Esophagus muscularis mucosa (tissue), 4 donors: Measurements from ENCODE around the gene NFYB. TPM values are rescaled to one million over a fixed set of nuclear protein-coding genes. Genes with fewer than 3 reads are reported as not detected.

Source experiments
- DNase-seq: peaks from one replicate; pipeline ENCODE4 v3.0.0-alpha.2; 2017; ENCODE audit errors: extremely low spot score
- H3K27ac ChIP-seq, 4 donors: fragments of 200-600 bp; sonication (generic); replicated peaks in 1 of 4; 1 replicate in 3 of 4; 2 replicates in 1 of 4; pipeline ENCODE4 v1.5.1; 2016 to 2019; ENCODE audit warnings: mild to moderate bottlenecking in 1 of 4
- H3K27me3 ChIP-seq, 4 donors: fragments of 200-600 bp; sonication (generic); one replicate each; pipeline versions ENCODE4 v1.5.1 to v1.6.0; 2016 to 2019
- H3K36me3 ChIP-seq, 4 donors: fragments of 200-600 bp; sonication (generic); one replicate each; pipeline ENCODE4 v1.5.1; 2016 to 2019
- H3K4me1 ChIP-seq, 4 donors: fragments of 200-600 bp; sonication (generic); one replicate each; pipeline ENCODE4 v1.5.1; 2016 to 2019
- H3K4me3 ChIP-seq, 4 donors: fragments of 200-600 bp; sonication (generic); 1 replicate in 2 of 4; 2 replicates in 2 of 4; pipeline ENCODE4 v1.5.1; 2016 to 2019; ENCODE audit warnings: mild to moderate bottlenecking in 4 of 4, moderate library complexity in 1 of 4
- H3K9me3 ChIP-seq, 4 donors: fragments of 200-600 bp; sonication (generic); 1 replicate in 3 of 4; 2 replicates in 1 of 4; pipeline ENCODE4 v1.5.1; 2016 to 2019
- EP300 ChIP-seq: sonication (generic); formaldehyde crosslinking; IDR thresholded peaks from one replicate; pipeline ENCODE4 v1.6.1; 2017; ENCODE audit warnings: antibody characterized with exemption
- POLR2A ChIP-seq: fragments of 450-650 bp; IDR thresholded peaks from one replicate; pipeline ENCODE4 v1.6.1; 2017; ENCODE audit warnings: antibody characterized with exemption, moderate library complexity, mild to moderate bottlenecking, low read depth
- POLR2AphosphoS5 ChIP-seq, 2 donors: sonication (generic); formaldehyde crosslinking; IDR thresholded peaks; one replicate each; pipeline ENCODE4 v1.6.1; 2017; ENCODE audit warnings: antibody characterized with exemption in 2 of 2
- WGBS: methylation state at CpG from one replicate; pipeline ENCODE4 v1.1.5; 2018; 5-methylcytosine and 5-hydroxymethylcytosine counted together
- intact Hi-C: fragments of 100-400 bp; cut with DNase I; formaldehyde crosslinking; loops from one replicate; pipeline ENCODE4 v1.15.1; 2023
- total RNA-seq, 4 donors: library from RNA; depleted of rRNA; stranded (reverse); fragments of >200 nt; gene quantifications; one replicate each; pipeline versions ENCODE4 v1.1.0 to v1.2.1, GENCODE V29; 2016
- TF ChIP-seq, protein P1 (sequence below), 3 experiments: fragments of 200-600 bp in 2 of 3; fragments of 450-650 bp in 1 of 3; sonication (generic) in 2 of 3; IDR thresholded peaks; one replicate each; pipeline ENCODE4 v1.5.1; 2017 to 2019; ENCODE audit warnings: antibody characterized with exemption in 3 of 3, mild to moderate bottlenecking in 2 of 3, moderate library complexity in 1 of 3

NFYB gene
- total RNA-seq, 4 donors from 2014 or later: 67.7 to 90.9 (median 82.4) TPM

DNA sequence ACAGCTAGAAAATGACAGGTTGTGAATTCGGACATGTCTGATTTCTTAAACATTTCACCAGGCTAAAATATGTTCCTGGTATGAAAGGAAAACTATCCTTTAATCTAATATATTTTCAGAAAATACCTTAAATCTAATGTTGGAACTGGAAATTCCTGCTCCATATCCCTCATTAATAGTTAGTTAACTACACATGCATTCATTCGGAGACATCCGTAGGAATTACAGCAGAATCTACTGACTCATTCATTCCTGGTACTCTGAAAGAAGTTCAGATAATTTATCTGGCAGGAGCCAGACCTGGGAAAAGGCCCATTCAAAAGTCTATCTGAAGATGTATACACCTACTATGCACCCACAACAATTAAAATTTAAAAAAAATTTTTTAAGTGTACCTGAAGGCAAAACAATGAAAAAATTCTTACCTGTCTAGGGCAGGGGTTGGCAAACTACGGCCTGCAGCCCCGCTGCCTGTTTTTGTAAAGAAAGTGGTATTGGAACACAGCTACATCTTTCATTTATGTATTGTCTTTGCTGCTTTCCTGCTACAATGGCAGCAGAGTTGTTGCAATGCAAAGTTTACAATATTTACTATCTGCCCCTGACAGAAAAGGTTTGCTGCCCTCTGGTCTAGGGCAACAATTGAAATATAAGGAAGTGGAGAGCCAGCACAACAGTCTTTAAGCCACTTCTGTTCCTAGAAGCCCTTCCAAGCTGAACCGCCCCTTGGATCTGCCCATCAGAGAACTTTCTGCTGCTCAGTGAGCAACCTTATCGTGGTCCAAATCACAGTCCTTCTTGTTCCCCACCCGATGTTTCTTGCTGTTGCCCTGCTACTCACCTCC, 17.9 kb upstream of the NFYB start:
- DNase-seq: no peak
- intact Hi-C loops: no loop called here
- no peak for TF ChIP-seq POLR2A
- TF ChIP-seq EP300: no peak
- TF ChIP-seq, protein P1, sequence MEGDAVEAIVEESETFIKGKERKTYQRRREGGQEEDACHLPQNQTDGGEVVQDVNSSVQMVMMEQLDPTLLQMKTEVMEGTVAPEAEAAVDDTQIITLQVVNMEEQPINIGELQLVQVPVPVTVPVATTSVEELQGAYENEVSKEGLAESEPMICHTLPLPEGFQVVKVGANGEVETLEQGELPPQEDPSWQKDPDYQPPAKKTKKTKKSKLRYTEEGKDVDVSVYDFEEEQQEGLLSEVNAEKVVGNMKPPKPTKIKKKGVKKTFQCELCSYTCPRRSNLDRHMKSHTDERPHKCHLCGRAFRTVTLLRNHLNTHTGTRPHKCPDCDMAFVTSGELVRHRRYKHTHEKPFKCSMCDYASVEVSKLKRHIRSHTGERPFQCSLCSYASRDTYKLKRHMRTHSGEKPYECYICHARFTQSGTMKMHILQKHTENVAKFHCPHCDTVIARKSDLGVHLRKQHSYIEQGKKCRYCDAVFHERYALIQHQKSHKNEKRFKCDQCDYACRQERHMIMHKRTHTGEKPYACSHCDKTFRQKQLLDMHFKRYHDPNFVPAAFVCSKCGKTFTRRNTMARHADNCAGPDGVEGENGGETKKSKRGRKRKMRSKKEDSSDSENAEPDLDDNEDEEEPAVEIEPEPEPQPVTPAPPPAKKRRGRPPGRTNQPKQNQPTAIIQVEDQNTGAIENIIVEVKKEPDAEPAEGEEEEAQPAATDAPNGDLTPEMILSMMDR (IDR thresholded peaks at IDR 0.05): no peak
- no peak for TF ChIP-seq POLR2AphosphoS5 (IDR thresholded peaks at IDR 0.05)
- H3K4me3 ChIP-seq: no peak overlapping the region
- no peaks in the 10 kb centered on the region for H3K36me3 ChIP-seq
- no peaks in the 10 kb centered on the region for H3K4me1 ChIP-seq
- no peaks in the 10 kb centered on the region for H3K9me3 ChIP-seq
- WGBS: 89% methylated on average over 8 of the region's 8 CpGs
- no peak overlapping the region for H3K27ac ChIP-seq
- H3K27me3 ChIP-seq: no peaks in the 10 kb centered on the region

DNA sequence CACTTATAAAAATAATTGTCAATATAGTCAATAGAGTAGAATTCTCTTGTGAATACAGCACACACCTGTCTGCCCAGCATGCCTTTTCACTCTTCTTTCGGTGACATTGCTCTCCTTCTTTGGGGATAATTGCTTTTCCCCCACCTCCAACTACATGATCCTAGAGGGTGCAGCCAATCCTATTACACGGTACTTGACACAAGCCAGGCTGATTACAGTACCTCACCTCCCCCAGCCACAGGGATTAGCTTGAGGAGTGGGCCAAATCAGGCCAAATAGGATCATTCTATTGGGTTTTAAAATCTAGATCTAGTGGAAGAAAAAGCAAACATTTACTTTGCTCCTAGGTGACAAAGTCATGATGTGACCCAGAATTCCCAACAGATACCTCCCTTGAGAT, 16.8 kb upstream of the NFYB start:
- TF ChIP-seq, protein P1 (IDR thresholded peaks at IDR 0.05): no peak
- TF ChIP-seq POLR2A (no peak), POLR2AphosphoS5 (IDR thresholded peaks at IDR 0.05) (no peak), EP300 (no peak)
- H3K4me3 ChIP-seq: no peak overlapping the region
- WGBS: 66% methylated on average over 2 of the region's 2 CpGs
- no peak overlapping the region for H3K27ac ChIP-seq
- H3K4me1 ChIP-seq: no peaks in the 10 kb centered on the region
- H3K9me3 ChIP-seq: no peaks in the 10 kb centered on the region
- H3K27me3 ChIP-seq: no peaks in the 10 kb centered on the region
- intact Hi-C loops: no loop called here
- H3K36me3 ChIP-seq: no peaks in the 10 kb centered on the region
- DNase-seq: no peak

DNA sequence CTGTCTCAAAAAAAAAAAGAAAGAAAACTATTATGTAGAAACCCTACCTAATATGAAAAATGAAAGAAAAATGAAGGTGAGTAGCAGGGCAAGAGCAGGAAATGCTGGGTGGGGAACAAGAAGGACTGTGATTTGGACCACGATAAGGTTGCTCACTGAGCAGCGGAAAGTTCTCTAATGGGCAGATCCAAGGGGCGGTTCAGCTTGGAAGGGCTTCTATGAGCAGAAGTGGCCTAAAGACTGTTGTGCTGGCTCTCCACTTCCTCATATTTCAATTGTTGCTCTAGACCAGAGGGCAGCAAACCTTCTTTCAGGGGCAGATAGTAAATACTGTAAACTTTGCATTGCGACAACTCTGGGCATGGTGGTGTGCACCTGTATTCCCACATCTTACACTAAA, 16.3 kb upstream of the NFYB start:
- WGBS: 69% methylated on average over 4 of the region's 4 CpGs
- H3K27ac ChIP-seq: no peak overlapping the region
- H3K27me3 ChIP-seq: no peaks in the 10 kb centered on the region
- TF ChIP-seq POLR2AphosphoS5 (IDR thresholded peaks at IDR 0.05) (no peak), POLR2A (no peak), EP300 (no peak)
- TF ChIP-seq, protein P1 (IDR thresholded peaks at IDR 0.05): no peak
- no peak overlapping the region for H3K4me3 ChIP-seq
- H3K9me3 ChIP-seq: no peaks in the 10 kb centered on the region
- no peak for DNase-seq
- no peaks in the 10 kb centered on the region for H3K4me1 ChIP-seq
- H3K36me3 ChIP-seq: no peaks in the 10 kb centered on the region
- intact Hi-C loops: no loop called here

DNA sequence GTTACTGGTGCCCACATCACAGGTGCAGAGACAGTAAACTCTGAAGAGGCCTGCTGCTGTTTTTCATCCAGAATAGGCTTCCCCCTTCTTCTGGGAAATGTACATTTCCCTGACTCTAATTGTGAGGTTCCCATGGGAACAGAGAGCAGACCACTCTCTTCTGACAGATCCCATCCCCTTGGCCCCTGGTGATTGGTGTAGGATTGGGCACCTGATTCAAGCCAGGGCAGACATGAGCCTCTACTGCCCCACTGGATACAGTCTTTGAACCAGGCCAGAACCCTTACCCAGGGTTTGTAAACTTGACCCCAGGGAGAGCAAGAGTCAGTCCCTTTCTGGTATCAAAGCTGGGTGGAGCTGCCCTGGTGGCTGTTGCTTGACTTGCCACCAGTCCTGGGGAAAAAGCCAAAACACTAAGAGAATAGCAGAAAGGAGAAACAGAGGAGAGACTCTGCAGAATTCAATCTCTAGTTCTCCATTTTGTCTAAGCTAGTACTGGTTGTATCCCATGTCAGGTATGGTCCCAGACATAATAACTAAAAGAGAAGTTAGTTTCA, 14.8 kb upstream of the NFYB start:
- intact Hi-C loops: no loop called here
- no peak overlapping the region for H3K27ac ChIP-seq
- H3K4me3 ChIP-seq: no peak overlapping the region
- TF ChIP-seq, protein P1 (IDR thresholded peaks at IDR 0.05): no peak
- TF ChIP-seq POLR2AphosphoS5 (IDR thresholded peaks at IDR 0.05) (no peak), EP300 (no peak), POLR2A (no peak)
- no peaks in the 10 kb centered on the region for H3K27me3 ChIP-seq
- no peak for DNase-seq
- no peaks in the 10 kb centered on the region for H3K36me3 ChIP-seq
- H3K4me1 ChIP-seq: no peaks in the 10 kb centered on the region
- H3K9me3 ChIP-seq: no peaks in the 10 kb centered on the region
